GM19023 (cell line): ENCODE data around the gene TLK2.
A peak's percentile ranks its signal among the peaks of the same experiment; 100 is the strongest.
"Not testable (repeated sequence)": the region's sequence is repeated elsewhere in the genome, so short reads cannot be mapped to it uniquely, and the experiment has no call there.

Experiments
- ATAC-seq: cut with Tn5 transposase; IDR thresholded peaks from one replicate; pipeline ENCODE4 v1.9.1; 2021; ENCODE audit warnings: mild to moderate bottlenecking, moderate library complexity; ENCODE audit not compliant: unreplicated experiment

TLK2 gene

GRCh38 chr17:62482553-62482952 is 3.9 kb downstream of the TLK2 start:
- ATAC-seq = not testable (repeated sequence)

GRCh38 chr17:62490990-62491389 is 12.4 kb downstream of the TLK2 start:
- not testable (repeated sequence) for ATAC-seq

GRCh38 chr17:62493049-62493655 is 14.5 kb downstream of the TLK2 start:
- not testable (repeated sequence) for ATAC-seq

DNA sequence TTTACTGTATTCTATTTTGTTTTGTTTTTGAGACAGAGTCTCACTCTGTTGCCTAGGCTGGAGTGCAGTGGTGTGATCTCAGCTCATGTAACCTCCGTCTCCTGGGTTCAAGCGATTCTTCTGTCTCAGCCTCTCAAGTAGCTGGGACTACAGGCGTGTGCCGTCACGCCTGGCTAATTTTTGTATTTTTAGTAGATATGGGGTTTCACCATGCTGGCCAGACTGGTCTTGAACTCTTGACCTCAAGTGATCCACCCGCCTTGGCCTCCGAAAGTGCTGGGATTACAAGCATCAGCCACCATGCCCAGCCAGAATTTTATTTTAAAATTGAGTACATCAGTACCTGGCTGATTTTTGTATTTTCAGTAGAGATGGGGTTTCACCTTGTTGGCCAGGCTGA is 15.4 kb downstream of the TLK2 start:
- not testable (repeated sequence) for ATAC-seq

DNA sequence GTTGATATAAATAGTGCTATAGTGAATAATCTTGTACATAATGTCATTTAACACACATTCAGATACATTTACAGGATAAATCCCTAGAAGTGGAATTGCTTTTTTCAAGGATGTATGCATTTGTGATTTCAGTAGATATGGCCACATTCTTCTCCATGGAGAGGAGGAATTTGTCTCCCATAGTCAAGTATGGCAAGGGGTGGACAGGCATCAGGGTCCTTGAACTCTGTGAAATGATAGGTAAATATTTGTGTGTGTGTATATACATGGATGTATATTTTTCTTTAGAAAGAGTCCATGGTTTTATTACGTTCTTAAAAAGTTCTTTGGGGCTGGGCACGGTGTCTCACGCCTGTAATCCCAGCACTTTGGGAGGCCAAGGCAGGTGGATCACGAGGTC is 17.7 kb downstream of the TLK2 start:
- ATAC-seq = not testable (repeated sequence)

- not testable (repeated sequence) for ATAC-seq
Measured at GRCh38 chr17:62498796-62499195, 20.2 kb downstream of the TLK2 start.

DNA sequence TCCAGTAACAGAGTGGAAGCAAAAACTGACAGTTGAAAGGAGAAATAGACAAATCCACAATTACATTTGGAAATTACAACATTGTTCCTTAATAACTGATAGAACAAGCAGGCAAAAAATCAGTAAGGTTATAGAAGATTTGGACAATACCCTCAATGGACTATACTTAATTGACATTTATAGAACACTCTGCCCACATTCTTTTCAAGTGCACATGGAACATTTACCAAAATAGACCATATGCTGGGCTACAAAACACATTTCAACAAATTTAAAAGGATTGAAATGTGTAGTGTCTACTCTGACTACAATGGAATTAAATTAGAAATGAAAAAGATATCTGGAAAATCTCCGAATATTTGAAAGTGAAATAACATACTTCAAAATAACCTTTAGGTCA is 21.8 kb downstream of the TLK2 start:
- ATAC-seq = not testable (repeated sequence)

- ATAC-seq = not testable (repeated sequence)
Measured at GRCh38 chr17:62504857-62505256, 26.2 kb downstream of the TLK2 start.

- ATAC-seq = not testable (repeated sequence)
Measured at GRCh38 chr17:62507191-62507836, 28.7 kb downstream of the TLK2 start.

DNA sequence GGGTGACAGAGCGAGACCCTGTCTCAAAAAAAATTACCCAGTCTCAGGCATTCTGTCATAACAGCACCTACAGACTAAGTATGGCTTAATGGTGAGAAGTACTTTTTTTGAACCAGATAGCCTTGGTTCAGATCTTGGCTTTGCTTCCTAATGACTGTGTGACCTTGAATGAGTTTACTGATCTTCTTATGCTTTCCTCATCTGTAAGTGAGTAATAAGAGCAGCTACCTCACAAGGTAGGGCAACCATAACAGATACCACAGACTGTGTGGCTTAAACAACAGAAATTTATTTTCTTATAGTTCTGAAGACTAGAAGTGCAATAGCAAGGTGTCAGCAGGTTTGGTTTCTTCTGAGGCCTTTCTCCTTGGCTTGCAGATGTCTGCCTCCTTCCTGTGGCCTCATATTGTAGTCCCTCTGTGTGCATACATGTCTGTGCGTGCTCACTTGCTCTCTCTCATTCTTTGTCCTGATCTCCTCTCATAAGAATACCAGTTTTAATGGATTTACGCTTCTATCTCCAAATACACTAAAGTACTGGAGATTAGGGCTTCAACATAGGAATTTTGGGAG is 31.7 kb downstream of the TLK2 start:
- ATAC-seq = not testable (repeated sequence)

- not testable (repeated sequence) for ATAC-seq
Measured at GRCh38 chr17:62511014-62511413, 32.4 kb downstream of the TLK2 start.

DNA sequence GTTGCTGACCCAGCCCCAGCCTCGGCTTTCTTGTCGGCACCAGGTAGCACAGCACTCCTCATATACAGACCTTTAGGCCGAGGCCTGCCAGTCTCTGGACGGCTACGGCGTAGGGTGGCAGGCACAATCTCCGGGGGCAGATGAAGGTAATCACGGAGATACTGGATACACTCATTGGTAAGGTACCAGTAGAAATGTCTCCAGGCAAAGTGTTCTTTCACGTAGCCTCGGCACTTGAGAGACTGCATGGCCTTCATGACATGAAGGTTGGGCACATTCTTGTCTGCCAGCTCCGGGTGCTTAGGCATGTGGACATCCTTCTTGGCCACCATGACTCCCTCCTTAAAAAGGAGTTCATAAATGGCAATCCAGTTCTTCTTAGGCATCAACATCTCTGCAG is 37.8 kb downstream of the TLK2 start:
- ATAC-seq = not testable (repeated sequence)

DNA sequence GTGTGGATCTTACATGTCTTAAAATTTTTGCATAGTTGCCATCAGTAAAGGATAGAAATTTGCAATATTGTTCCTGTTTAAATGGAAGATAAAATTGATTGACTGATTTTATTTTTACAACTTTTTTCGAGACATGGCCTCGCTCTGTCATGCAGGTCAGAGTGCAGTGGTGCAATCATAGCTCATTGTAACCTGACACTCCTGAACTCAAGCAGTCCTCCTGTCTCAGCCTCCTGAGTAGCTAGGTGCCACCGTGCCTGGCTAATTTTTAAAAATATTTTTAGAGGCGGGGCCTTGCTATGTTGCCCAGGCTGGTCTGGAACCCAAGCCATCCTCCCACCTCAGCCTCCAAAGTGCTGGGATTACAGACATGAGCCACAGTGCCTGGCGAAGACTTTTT is 42.7 kb downstream of the TLK2 start:
- not testable (repeated sequence) for ATAC-seq

- not testable (repeated sequence) for ATAC-seq
Measured at GRCh38 chr17:62524077-62524476, 45.5 kb downstream of the TLK2 start.

DNA sequence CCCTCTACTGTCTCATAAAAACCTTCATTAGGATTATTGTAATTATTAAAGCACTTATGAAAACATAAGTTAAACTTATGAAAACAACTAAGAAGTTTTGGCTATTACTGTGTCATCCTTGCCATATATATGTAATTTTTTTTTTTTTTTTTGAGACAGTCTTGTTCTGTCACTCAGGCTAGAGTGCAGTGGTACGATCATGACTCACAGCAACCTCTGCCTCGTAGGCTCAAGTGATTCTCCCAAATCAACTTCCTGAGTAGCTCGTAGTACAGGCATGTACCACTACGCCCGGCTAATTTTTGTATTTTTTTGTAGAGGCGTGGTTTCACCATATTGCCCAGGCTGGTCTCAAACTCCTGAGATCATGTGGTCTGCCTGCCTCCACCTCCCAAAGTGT is 46.7 kb downstream of the TLK2 start:
- ATAC-seq = not testable (repeated sequence)

DNA sequence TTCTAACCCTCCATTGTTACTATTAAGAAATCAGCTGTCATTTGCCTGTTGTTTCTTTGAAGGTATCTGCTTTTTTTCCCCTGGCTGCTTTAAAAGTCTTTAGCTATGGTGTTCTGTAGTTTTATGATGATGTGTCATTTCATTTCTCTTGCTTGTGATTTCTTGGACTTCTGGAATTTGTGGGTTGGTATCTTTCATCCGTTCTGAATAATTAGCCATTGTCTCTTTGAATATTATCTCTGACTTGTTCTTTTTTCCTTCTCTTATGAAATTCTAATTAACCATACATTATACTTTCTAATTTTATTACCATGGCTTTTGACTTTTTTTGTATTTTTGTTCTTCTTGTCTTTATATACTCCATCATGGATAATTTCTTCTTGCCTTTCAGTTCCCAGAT is 52.3 kb downstream of the TLK2 start:
- not testable (repeated sequence) for ATAC-seq

GRCh38 chr17:62536557-62536956 is 57.9 kb downstream of the TLK2 start:
- not testable (repeated sequence) for ATAC-seq

DNA sequence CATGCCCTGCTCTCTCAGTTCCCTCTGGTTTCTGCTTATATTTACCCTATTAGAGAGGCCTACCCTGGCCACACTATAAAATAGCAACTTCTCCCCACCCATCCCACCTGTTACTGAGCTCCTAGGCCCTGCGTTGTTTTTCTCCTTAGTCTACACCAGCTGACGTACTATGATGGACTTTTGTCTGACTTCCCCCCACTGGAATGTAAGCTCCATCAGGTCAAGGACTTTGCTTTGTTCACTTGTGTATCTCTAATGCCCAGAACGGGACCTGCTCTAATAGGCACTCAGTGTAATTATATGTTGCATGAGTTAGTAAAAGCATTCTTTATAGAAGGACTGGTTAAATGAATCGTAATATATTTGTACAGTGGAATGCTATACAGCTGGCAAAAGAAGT is 62.4 kb downstream of the TLK2 start:
- not testable (repeated sequence) for ATAC-seq

DNA sequence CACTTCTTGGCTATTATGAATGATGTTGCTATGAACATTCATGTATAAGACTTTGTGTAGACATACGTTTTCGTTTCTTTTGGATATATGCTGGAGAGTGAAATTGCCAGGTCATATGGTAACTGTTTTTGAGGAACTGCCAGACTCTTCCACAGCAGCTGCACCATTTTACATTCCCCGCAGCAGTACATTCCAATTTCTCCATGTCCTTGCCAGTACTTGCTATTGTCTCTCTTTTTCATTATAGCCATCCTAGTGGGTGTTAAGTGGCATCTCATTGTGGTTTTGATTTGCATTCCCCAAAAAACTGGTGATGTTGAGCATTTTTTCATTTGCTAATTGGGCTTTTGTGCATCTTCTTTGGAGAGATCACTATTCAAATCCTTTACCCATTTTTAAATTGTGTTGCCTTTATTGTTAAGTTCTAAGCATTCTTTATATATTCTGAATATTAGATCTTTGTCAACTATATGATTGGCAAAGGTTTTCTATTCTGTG is 64.7 kb downstream of the TLK2 start:
- ATAC-seq = not testable (repeated sequence)

DNA sequence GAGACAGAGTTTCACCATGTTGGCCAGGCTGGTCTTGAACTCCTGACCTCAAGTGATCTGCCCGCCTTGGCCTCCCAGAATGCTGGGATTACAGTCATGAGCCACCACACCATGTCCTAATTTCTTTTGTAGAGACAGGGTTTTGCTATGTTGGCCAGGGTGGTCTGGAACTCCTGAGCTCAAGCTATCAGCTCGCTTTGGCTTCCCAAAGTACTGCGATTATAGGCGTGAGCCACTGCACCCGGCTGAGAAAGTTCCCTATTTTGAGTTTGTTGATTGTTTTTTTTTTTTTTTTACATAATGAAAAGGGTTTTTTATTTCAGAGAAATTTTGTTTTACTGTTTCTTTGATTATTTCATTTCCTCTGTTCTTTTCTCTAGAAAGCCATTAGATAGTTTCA is 67.4 kb downstream of the TLK2 start:
- not testable (repeated sequence) for ATAC-seq

GRCh38 chr17:62552851-62553659 is 74.4 kb downstream of the TLK2 start:
- peak; percentile 77 for ATAC-seq
